T-helper 1 cell treated with Interleukin-12 subunit alpha and Interleukin-12 subunit beta and Interleukin-4 antibody, amounts not matched to agents 30 ng/mL and 1 ng/mL, for 36 hours (primary cell): ENCODE measurements around the gene DIP2C. TPM values are rescaled to one million over a fixed set of nuclear protein-coding genes. Genes with fewer than 3 reads are reported as not detected.
"Not testable (repeated sequence)": the region's sequence is repeated elsewhere in the genome, so short reads cannot be mapped to it uniquely, and the experiment has no call there.

Experiments
- intact Hi-C: fragments of 100-400 bp; cut with micrococcal nuclease; formaldehyde crosslinking; loops from one replicate; pipeline ENCODE4 v1.15.1; 2024
- total RNA-seq: library from RNA; stranded (reverse); gene quantifications from 2 replicates; pipeline ENCODE4 v1.2.3, GENCODE V29; 2022

DIP2C gene
- total RNA-seq, 1 donor from 2014 or later: 2.8 TPM

- intact Hi-C loops: no loop called here
These were observed 236.7 kb downstream of the DIP2C start for GRCh38 chr10:452512-453426.

GRCh38 chr10:451856-452255, 237.6 kb downstream of the DIP2C start:
- intact Hi-C loops: loop anchor here (1.0 to 2.0 kb wide), 2 partner anchors 15 to 33 kb away; no protein-coding TSS in a partner anchor

GRCh38 chr10:451021-451471, 238.4 kb downstream of the DIP2C start:
- intact Hi-C loops: loop anchor here (1.0 to 2.0 kb wide), 2 partner anchors 14 to 34 kb away; no protein-coding TSS in a partner anchor

- intact Hi-C loops: loop anchor here (2.0 kb wide), 1 partner anchor 14 kb away; no protein-coding TSS in a partner anchor
These were observed 239.0 kb downstream of the DIP2C start for GRCh38 chr10:450463-450862.

- intact Hi-C loops: not testable (repeated sequence)
These were observed 240.1 kb downstream of the DIP2C start for GRCh38 chr10:449331-449730.

DNA sequence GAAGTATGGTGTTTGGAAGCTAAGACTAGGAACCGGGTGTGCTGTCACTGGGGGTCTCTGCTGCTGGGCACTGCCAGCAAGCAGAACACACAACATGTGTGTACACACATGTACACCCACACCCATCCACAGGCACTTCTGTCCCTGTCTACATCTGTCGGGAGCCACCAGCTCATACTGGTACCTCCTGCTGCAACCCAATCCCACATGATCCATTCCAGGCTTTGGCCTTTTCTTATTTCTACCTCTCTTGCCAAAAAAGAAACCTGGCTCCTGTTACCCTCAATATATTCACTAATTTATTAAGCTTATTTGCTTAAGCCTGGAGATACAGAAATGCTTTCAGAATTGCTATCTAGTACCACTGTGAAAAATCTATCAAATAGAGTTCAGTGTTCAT, 246.0 kb downstream of the DIP2C start:
- intact Hi-C loops: no loop called here

DNA sequence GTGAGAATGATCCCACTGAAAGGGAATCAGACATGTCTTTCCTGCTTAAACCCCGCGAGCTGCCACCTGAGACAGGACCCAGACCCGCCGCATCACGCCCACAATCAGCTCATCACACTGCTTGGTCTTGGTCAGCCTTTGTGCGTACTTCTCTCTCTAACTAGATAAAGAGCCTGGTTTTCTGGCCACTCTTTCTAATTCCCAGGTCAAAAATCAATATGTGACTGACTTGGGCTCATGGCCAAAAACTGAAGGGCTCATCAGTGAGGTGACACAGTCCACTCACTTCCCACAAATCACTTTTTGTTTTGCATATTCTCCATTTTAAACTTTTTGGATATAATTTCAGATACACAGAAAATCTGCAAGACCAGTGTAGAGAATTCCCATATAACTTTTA, 247.3 kb downstream of the DIP2C start:
- intact Hi-C loops: no loop called here

GRCh38 chr10:441659-442058, 247.8 kb downstream of the DIP2C start:
- intact Hi-C loops: no loop called here

DNA sequence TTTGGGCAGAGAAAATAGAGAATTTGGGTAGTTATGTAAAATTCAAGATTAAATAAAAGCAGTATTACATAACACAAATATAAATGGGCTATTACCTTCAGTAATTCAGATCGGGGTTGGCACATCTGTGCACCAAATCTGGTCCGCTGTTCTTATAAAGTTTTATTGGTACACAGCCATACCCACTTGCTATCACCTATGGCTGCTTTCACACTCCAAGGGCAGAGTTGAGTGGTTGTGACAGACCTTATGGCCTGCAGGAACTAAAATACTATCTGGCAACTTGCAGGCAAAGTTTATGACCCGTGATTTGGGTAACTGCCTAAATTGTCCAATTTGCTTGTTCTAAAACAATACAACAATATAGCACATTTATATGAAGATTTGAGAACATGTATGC, 249.3 kb downstream of the DIP2C start:
- intact Hi-C loops: no loop called here

DNA sequence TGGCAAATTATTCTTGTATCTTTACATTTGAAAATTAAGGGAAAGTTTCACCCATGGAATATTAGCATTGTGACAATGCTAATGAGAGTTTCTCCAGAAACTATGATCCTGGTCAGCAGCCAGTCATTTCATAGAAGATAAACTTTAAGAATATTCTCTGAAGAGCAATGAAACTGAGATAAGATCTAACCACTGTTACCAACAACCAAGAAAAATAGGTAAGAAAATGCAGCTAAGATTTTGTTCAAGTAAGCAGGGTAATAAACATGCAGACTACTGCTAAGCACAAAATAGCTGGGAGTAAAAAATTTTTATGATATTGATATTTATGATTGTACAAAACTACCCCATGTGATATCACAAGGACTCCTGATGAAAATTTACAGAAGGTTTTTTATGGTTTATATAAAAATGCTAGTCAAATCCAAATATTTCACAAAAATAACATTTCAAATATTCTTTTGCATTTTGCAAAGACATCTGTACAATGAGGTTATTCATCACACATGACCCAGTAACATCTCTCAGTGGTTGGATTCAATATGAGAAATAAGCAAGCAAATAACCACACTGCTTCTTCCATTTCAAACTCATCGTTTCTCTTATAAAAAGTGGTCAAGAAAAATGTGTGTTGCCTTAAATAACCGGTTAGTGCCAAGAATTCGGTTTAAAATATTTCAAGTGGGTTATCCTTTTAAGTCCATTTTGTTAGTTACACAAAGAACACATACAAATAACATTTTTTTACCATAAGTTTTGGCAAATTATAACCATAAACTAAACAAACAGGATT, 251.6 kb downstream of the DIP2C start:
- intact Hi-C loops: loop anchor here (2.0 kb wide), 1 partner anchor 13 kb away; no protein-coding TSS in a partner anchor

- intact Hi-C loops: loop anchor here (2.0 kb wide), 1 partner anchor 14 kb away; no protein-coding TSS in a partner anchor
These were observed 252.4 kb downstream of the DIP2C start for GRCh38 chr10:436911-437665.

- intact Hi-C loops: loop anchor here (2.0 kb wide), 1 partner anchor 15 kb away; no protein-coding TSS in a partner anchor
These were observed 253.3 kb downstream of the DIP2C start for GRCh38 chr10:436013-436697.

DNA sequence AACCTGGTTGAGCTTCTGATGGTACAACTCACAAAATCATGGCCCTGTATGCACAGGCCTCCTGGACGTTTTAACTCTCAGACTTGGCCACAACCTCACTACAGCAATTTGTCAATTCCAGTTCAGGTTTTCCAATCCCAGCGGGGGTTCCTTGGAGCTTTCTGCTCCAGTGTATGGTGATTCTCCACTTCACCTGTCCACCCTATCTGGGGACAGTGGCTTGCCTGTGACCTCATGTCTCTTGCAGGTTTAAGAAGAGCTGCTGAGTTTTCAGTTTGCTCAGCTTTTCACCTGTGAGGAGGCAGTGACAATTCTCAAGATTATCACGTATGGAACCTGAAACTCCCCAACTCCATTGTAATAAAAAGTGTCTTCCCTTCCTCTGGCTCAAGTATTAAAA, 254.1 kb downstream of the DIP2C start:
- intact Hi-C loops: no loop called here

GRCh38 chr10:429696-430095, 259.8 kb downstream of the DIP2C start:
- intact Hi-C loops: no loop called here

DNA sequence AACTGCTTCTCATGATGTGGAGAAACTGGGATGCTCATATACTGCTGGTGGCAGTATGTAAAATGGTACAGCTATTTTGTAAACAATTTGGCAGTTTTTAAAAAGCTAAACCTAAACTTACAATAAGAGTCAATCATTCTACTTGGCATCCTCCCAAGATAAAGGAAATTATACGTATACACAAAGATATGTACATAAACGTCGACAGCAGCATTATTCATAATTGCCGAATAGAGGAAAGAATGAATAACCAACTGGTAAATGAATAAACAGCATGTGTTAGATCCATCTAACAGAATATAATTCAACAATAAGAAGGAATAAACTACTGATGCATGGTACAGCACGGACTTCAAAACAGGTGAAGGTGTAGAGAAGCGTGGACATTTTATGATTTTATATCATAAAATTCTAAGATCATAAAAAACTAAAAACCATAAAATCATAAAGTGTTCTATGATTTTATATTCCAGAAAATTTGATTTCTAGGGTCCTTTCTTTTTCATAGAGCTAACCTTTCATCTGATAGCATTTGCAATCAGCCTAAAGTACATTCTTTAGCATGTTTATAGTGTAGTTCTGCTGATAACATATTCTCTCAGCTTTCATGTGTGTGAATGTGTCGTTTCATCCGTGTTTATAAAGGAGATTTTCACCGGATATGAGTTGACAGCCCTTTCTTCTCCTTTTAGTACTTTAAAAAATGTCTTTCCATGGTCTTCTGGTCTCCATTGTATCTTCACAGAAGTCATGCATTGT, 261.5 kb downstream of the DIP2C start:
- intact Hi-C loops: no loop called here

DNA sequence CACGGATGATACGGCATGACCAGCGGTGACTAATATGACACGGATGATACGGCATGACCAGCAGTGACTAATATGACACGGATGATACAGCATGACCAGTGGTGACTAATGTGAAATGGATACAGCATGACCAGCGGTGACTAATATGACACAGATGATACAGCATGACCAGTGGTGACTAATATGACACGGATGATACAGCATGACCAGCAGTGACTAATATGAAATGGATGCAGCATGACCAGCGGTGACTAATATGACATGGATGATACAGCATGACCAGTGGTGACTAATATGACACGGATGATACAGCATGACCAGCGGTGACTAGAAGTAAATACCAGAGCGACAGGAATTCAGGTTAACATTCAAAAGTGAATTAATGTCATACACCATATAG, 264.1 kb downstream of the DIP2C start:
- intact Hi-C loops: not testable (repeated sequence)

DNA sequence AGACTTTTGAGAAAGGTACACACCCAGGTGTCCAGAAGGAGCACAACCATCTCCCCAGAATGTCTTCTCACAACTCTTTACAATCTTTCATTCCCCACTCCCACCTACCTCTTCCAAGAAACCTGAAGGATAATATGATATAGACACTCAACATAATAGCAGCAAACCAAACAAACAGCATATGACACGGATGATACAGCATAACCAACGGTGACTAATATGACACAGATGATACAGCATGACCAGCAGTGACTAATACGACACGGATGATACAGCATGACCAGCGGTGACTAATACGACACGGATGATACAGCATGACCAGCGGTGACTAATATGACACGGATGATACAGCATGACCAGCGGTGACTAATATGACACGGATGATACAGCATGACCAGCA, 264.7 kb downstream of the DIP2C start:
- intact Hi-C loops: not testable (repeated sequence)

DNA sequence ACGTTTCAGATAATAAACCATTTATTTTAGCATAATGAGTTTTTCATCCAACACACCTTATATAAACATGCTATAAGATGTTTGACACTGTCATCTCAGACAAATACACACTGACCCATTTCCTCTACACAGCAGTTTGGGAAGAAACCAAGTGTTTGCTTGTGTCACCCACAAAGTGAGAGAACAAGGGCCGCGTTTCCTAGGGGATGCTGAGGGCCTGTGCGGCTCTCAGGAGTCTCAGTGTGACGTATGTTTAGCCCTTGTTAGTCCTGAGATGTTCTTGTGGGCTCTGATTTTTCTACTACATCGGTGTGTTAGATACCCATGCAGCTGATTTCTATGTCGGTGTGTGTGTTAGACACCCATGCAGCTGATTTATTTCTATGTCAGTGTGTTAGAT, 266.3 kb downstream of the DIP2C start:
- intact Hi-C loops: no loop called here

DNA sequence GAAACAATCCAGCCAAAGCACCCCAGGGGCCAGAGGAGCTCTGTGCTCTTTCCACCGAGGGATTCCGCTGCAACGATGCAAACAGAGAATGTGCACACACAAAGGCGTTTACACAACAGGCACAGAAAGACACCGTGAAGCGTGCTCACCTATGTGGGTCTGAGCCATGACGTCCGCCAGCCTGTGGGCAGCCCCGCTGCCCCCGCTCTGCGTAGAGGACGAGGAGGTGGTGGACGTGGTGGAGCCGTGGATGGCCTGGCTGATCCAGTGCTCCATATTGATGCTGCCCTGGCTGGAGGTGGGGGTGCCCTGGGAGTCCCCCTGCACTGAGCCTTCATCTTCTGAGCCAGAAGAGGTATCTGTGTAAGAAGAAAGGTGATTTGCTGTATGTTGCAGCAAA, 266.8 kb downstream of the DIP2C start:
- intact Hi-C loops: no loop called here

DNA sequence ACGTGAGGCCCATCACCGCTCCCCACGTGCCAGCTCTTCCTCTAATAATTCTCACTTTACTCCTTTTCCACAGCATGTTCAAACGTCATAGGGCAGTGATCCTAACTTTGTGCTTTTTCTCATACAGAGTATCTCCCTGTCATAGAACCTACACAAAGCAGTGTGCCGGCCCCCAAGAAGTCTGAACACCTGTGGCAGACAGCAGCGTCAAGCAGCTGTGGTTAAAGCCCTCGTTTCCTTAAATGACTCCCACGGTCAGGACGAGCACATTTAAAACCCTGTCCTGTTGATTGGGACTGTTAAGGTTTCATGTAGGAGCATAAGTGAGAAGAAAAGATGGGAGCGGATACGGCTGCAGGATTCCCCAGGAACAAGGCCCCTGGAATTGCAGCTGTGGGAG, 267.2 kb downstream of the DIP2C start:
- intact Hi-C loops: no loop called here
